GM21367 (cell line): Measurements from ENCODE around the gene P3H3.

Experiments
- ATAC-seq: cut with Tn5 transposase; IDR thresholded peaks from one replicate; pipeline ENCODE4 v1.9.1; 2021; ENCODE audit not compliant: unreplicated experiment

The P3H3 gene, protein sequence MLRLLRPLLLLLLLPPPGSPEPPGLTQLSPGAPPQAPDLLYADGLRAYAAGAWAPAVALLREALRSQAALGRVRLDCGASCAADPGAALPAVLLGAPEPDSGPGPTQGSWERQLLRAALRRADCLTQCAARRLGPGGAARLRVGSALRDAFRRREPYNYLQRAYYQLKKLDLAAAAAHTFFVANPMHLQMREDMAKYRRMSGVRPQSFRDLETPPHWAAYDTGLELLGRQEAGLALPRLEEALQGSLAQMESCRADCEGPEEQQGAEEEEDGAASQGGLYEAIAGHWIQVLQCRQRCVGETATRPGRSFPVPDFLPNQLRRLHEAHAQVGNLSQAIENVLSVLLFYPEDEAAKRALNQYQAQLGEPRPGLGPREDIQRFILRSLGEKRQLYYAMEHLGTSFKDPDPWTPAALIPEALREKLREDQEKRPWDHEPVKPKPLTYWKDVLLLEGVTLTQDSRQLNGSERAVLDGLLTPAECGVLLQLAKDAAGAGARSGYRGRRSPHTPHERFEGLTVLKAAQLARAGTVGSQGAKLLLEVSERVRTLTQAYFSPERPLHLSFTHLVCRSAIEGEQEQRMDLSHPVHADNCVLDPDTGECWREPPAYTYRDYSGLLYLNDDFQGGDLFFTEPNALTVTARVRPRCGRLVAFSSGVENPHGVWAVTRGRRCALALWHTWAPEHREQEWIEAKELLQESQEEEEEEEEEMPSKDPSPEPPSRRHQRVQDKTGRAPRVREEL

DNA sequence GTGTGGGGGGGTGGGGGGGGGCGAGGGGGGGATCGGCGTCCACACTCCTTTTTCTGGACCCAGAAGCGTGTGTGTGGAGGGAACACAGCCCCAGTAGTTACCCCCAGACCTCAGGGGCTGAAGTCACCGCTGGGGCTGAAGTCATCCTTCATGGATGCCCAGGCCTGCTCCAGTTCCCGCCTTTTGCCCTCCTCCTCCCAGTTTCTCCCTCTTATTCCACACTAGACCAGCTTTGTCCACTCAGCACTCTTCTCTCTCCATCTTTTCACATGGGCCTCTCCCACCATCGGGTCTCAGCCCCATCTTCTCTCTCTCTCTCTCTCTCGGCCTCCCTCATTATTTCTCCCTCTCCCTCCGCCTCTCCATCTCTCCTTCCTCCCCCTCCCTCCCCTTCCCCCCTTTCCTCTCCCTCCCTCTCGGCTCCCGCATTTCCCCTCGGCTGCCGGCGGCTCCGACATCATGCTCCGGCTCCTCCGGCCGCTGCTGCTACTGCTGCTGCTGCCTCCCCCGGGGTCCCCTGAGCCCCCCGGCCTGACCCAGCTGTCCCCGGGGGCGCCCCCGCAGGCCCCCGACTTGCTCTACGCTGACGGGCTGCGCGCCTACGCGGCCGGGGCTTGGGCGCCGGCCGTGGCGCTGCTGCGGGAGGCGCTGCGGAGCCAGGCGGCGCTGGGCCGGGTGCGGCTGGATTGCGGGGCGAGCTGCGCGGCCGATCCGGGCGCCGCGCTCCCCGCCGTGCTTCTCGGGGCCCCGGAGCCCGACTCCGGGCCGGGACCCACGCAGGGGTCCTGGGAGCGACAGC, at the start of gene P3H3:
P3H3 (plus strand) TSS at position 426 of the 799 bp plus-strand sequence; CDS start at position 460, 34 bp downstream.
- no peak for ATAC-seq

DNA sequence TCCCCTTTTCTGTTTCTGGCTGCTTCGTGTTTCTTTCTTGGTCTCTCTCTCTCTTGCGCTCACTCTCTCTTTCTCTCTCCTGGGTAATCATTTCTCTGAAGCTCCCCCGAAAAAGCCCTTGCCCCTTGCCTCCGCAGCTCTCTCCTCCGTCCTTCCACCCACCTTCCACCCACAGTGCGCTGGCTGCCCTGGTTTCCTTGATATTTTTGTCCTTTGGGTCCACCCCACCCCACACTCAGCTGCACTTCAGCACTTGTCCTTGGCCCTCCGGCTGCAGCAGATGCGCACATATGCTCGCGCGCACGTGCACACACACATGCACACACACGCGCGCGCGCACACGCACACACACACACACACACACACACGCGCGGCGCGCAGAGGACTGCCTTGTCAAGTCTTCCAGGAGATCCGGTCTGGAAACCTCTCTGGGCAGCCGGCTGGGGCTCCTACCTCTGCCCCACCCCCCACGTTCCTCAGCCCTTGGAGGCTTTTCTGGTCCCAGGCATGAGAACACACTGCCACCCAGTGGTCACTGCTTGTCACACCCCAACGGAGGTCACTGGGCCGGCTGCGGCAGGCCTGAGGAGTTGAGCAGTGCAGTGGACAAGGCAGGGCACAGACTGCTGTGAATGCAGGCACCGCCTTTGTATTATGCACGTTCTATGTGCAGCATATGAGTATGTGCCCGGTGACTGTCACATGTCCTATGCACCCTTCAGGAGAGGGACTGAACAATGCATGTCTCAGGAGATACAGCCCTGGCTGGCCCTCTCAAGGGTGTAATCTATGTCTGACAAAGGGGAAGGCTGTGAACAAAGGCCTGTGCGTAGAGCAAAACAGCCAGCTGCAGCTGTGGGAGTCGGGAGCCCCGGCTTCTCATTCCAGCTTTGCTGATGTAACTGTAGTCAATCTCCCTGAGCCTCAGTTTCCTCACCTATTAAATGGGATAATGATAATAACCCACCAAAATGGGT, 49.3 kb upstream of the P3H3 start:
- peak; percentile 57 for ATAC-seq

DNA sequence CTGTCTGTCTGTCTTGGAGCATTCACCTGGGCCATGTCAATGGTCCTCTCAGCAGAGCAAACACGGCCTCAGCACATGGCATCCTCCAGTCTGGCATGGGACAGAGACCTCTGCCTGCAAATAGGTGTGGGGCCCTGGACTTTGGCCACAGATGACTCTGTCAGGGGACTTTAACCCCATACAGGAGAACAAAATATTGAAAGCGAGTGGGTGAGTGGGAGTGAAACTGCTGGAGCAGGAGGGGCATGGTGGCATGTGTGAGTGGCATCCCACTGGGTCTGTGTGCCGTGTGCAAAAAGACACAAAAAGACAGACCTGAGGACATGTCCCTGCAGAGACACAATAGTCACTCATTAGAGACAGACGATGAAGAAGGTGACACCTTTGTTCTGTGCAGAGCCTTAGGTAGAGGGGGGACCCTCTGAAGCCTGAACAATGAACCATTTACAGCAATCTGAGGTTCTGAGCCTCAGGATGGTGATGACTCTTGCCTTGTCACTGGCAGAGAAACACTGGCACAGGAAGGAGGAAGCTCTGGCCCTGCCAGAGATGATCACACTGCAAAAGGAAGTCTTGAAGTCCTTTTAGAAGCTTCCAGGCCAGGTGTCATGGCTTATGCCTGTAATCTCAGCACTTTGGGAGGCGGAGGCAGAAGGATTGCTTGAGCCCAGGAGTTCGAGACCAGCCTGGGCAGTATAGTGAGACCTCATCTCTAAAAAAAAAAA, 48.3 kb upstream of the P3H3 start:
- ATAC-seq: no peak

DNA sequence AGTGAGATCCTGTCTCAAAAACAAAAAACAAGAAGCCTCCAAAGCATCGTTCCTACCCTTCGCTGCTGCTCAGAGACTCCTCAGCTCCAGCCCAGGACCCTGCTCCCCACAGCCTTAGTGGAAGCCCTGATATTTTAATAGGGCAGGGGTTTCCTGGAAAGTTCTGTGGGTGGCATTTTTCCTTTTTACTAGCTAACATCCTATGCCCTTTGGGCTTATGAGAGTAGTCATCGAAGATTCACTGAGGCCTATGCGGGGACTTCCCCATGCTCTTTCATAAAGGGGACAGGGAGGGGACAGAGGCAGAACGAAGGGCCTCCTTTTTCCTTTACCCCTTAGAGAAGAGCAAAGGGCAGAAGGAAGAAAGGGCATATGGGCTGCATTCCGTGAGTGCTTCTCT, 47.6 kb upstream of the P3H3 start:
- no peak for ATAC-seq

DNA sequence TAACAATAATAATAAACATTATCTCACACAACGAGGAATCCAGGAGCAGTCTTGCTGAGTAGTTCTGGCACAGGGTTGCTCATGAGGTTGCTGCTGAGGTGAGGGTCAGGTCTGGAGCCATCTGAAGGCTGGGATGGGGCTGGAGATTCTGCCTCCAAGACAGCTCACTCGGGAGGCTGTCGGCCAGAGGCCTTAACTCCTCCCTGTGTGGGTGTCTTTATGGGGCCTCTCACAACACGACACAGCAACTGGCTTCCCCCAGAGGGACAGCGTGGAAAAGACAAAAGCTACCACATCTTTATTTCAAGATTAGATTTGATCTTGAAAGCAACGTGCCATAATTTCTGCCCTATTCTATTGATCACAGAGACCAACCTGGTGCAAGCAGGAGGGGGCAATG, 46.1 kb upstream of the P3H3 start:
- ATAC-seq: no peak

DNA sequence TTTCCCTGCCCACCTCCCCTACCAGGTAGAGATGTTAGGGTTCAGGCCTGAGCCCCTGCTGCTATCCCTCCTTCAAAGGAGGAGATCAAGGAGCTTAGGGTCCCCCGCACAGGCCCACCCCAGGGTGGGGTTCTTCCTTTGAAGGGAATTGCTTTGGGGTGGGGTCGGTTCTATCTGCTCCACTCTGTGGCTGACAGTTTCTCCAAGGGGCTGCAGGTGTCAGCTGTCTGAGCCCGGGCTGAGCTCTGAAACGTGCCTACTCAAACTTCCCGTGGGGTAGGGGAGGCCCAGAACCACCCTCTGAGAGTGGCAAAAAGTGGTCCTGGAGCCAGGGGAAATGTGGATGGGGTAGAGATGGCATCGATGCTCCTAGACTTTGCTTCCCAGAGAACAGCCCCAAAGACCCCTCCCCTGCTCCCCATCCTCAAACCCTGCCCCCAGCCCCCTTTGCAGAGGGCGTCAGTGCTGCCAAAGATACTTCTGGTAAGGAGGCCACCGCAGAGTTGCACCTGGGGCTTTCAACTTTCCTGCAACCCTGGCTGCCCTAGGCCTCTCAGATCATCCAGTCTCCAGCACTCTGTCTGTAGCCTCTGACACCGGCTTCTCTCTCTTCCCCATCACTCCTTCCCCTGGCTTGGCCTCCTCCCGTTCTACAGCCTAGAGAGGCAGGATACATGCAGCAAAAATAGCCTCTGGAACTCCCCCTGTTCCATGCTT, 45.2 kb upstream of the P3H3 start:
- ATAC-seq: no peak

DNA sequence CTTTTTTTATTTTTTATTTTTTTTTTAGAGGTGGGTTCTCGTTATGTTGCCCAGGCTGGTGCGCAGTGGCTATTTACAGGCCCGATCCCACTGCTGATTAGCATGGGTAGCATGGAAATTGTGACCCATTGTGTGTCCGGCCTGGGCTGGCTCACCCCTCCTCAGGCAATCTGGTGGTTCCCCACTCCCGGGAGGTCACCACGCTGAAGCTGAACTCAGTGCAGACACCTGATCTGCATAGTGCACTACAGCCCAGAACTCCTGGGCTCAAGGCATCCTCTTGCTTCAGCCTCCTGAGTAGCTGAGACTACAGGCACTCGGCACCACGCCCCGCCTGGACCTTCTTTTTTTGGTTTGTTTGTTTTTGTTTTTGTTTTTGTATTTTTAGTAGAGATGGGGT, 44.4 kb upstream of the P3H3 start:
- no peak for ATAC-seq

DNA sequence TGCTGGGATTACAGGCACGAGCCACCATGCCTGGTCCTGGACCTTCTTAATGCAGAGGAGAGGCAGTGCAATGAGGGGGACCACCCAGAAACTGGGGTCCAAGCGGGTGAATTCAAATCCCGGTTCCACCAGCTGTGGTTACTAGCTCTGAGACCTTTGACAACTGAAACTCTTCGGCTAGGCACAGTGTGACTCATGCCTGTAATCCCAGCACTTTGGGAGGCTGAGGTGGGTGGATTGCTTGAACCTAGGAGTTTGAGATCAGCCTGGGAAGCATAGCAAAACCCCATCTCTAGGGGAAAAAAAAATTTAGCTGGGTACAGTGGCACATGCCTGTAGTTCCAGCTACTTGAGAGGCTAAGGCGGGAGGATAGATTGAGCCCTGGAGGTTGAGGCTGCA, 43.9 kb upstream of the P3H3 start:
- no peak for ATAC-seq

DNA sequence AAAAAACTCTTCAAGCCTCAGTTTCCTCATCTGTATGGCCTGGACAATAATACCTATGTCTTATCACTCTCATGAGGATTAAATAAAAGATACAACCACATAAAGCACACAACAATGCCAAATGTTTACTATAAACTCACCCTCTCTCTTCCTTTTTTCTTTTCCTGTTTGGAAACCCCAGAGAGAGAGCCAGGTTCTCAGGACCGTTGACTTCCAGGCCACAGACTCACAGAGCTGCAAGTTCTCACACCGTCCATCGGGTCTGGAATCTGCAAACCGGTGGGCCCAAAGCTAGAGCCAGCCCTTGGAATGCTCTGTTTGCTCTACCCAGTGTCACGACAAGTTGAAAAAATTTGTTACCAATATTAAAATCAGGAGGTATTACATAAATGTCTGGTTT, 43.4 kb upstream of the P3H3 start:
- no peak for ATAC-seq

DNA sequence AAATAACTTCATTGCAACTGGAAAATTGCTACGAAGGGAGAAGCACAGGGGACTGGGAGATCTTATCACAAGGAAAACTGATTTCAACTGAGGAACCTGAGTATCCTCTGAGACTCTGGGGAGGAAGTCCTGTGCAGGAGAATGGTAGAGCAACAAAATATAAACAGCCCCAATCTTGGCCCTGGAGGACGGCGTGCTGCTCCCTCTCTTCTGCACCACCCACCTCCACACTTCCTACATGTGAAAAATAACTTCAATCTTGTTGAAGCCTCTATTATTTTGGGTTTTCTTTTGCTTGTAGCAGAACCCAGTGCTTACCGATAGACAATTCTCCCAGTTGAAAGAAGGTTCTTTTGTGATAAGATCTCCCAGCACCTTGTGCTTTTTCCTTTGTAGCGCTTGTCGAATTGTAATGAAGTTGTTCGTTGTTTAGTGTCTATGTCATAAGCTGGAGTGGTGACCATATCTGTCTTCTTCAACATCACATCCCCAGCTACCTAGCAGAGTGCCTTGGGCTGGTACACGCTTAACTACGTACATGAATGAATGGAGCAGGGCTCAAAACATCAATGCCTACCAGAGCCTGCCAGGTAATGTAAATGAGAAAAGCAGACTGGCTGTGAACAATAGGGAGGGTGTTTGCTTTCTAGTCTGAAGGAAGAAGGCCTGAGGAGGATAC, 41.7 kb upstream of the P3H3 start:
- no peak for ATAC-seq

DNA sequence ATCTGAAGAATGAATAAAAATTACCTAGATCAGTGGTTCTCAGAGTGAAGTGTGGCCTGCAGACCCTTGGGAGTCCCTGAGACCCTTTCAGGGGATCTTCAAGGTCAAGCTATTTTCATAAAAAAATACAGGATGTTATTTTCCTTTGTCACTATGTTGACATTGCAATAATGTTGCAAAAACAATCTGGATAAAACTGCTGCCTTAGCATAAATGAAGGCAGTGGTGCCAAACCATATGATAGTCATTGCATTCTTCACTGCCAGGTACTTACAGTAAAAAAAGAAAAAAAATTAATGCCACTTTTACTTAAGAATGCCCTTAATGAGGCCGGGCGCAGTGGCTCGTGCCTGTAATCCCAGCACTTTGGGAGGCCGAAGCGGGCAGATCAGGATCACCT, 40.9 kb upstream of the P3H3 start:
- ATAC-seq: no peak

DNA sequence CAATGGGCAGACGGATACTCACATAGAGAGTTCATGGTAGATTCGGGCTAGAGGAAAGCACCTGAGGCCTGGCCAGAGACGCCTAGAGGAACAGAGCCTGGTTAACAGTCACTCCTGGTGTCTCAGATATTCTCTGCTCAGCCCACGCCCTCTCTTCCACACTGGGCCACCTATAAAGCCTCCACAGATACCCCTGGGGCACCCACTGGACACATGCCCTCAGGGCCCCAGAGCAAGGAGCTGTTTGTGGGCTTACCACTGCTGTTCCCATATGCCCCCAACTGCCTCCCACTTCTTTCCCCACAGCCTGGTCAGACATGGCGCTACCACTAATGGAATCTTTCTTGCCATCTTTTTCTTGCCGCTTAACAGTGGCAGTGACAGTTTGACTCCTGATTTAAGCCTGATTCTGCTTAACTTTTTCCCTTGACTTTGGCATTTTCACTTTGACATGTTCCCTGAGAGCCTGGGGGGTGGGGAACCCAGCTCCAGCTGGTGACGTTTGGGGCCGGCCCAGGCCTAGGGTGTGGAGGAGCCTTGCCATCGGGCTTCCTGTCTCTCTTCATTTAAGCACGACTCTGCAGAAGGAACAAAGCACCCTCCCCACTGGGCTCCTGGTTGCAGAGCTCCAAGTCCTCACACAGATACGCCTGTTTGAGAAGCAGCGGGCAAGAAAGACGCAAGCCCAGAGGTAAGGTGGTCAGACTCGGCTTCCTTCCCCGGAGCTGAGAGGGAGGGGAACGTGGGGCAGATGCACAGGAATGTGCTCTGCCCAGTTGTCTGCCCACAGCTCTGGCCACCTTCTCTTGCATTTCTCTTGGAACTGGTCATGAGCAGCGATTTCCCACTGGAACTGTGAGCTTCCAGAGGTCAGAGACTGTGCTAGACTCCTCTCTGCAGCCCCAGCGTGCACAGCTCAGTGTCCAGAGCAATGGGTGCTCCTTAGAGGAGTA, 39.0 kb upstream of the P3H3 start, which contains the start of gene CD4:
CD4 (plus strand) TSS at position 557 of the 953 bp plus-strand sequence. CDS start 10,611 bp downstream, outside the sequence.
- ATAC-seq: no peak

DNA sequence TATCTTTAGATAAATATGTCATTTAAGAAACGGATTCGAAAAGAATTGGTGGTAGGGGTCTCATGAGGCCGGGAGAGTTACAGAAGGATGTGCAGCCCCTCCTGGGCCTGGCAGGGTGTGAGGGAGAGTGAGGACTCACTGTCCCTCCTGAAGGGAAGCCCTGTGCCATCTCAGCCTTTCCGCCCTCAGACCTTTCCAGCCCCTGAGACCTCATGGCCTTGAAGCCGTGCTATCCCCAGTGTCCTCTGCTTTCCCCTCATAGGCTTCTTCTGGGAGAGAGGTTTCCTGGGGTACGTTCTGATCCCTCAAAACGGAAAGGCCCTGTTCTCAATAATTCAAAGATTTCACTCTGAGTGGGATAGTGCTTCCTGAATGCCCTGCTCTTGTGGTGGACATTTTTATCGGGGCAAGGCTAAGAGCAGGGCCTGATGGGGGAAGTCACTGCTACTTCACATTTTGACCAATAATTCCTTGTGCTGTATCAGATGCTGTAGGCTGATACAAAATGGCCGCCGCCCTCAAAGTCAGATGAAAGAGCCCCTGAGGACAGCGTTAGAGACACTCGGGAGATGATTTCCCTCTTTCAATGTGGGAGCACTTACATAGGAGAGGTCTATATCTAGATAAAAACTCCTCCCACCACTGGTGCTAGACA, 37.6 kb upstream of the P3H3 start:
- ATAC-seq: no peak

DNA sequence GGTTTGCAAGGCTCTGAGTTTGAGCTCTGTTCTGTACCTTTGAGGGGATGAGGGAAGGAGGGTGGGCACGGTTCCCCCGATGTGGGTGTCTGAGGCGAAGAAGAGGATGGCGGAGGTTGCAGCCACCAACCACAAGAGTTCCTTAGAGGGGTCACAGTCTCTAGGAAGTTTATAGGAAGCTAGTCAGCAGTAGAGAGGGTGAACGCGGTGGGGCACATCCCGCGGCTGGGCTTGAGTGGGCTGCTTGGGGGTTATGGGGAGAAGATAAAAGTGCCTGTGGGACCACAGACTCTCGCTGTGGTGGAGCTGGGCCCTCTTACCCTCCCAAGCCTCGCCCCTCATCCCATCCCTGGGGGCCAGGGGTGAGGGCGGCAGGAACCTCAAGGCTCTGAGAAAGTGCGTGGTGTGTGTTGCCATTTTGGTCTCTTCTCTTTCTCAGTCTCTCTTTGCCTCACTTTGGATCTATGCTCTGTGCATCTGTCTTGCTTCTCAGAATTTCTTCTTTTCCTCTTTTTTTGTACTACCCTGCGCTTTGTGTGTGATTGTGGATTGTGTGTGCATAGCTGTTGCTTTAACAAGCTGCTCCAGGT, 36.2 kb upstream of the P3H3 start:
- ATAC-seq: no peak

DNA sequence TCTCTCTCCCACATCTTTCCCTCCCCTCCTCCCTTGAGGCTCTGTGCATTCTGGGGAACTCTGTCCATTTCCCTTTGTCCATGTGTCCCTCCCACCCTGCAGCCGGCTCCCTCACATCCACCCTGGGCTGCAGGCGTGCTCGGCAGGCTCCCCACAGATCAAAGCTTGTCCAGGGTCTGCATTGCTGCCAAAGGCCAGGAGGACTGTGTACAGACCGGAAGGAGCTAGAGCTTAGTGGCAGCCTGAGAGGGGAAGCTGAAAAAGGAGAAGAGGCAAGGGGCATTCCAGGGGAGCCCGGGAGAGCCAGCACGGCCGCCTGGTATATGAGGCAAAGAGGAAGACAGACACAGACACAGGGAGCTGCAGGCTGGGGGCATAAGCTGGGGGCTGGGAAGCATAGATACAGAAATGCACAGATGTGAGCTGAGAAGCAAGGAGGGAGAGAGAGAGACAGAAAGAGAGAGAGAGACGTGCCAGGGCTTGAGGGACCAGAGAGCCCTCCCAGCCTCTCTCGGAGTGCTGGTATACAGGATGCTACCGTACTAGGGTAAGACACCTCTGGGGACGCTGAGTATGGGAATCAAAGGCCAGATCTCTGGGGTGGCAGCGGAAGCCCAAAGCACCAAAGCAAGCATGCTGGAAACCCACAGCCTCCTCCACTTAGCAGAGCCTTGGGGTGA, 35.5 kb upstream of the P3H3 start:
- no peak for ATAC-seq

DNA sequence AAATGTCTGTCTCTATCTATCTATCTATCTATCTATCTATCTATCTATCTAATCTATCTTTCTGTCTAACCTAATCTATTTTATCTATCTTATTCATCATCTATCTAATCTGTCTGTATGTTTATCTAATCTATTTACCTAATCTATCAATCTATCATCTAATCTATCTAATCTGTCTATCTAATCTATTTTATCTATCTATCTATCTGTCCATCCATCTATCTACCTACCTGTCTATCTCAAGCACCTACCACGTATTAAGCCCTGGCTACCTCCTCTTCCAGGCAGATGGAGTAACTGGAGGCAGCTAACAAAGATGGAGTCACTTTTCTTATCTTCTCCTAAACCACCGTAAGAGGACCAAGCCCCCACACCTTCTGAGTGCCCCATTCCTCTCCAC, 33.1 kb upstream of the P3H3 start:
- ATAC-seq: no peak
